ENCODE data around the gene SIK3.

SIK3 gene

GRCh38 chr11:116869610-116870009, 228.6 kb downstream of the SIK3 start:
- DNase-seq (ENCODE audit: low read depth) = no peak

DNA sequence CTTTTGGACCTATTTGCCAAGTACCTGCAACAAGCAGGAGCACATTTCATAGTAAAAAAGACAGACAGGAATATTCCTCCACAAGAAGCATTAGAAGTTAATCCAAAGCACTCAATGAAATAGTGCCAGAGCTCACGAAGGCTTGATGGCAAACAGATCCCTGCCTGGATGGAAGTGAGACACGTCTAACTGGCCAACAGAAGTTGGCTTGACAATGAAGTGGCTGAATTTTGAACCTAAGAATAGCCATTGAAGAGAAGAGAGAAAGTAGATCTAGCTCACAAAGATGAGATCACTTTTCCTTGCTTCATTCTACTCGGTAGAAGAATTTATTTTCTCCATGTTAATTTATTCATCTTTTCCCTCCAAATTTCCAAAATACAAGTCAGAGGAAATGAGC, 230.2 kb downstream of the SIK3 start:
- H3K4me3 ChIP-seq (ENCODE audit: low read depth, low read length) = no peak overlapping the region
- TF ChIP-seq CTCF (conservative IDR thresholded peaks at IDR 0.05; ENCODE audit: low read depth, low read length) = no peak
- DNase-seq (ENCODE audit: low read depth) = no peak

More at GRCh38 chr11:116869610-116870009, 228.6 kb downstream of the SIK3 start:
- H3K4me3 ChIP-seq (ENCODE audit: low read depth, low read length) = no peak overlapping the region
- TF ChIP-seq CTCF (conservative IDR thresholded peaks at IDR 0.05; ENCODE audit: low read depth, low read length) = no peak

DNA sequence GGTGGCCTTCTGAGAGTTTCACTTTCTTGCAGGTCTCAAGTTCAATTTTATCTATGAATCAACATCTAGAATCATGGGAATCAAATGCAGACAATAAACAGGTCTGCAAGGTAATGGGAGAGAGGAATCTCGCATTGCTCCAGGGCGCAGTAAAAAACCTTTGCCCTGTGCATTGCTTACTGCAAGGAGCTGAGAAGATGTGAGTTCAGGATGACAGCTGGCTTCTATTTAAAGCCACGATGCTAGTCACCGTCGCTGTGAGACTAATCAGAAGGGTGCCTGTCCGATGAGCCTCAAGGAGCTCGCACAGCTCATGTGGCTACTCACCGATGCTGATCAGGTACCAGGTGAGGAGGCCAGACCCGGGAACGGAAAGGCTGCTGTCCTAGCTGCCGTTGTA, 230.6 kb downstream of the SIK3 start:
- no peak for TF ChIP-seq CTCF (conservative IDR thresholded peaks at IDR 0.05; ENCODE audit: low read depth, low read length)

GRCh38 chr11:116866804-116867455, 231.3 kb downstream of the SIK3 start:
- TF ChIP-seq CTCF (conservative IDR thresholded peaks at IDR 0.05; ENCODE audit: low read depth, low read length) = no peak
- H3K4me3 ChIP-seq (ENCODE audit: low read depth, low read length) = no peak overlapping the region
- DNase-seq (ENCODE audit: low read depth) = no peak

More for the DNA sequence above, 230.6 kb downstream of the SIK3 start:
- H3K4me3 ChIP-seq (ENCODE audit: low read depth, low read length) = no peak overlapping the region
- DNase-seq (ENCODE audit: low read depth) = no peak

GRCh38 chr11:116865696-116866095, 232.5 kb downstream of the SIK3 start:
- TF ChIP-seq CTCF (conservative IDR thresholded peaks at IDR 0.05; ENCODE audit: low read depth, low read length) = no peak
- peak; percentile 12 for DNase-seq (ENCODE audit: low read depth)

GRCh38 chr11:116864531-116864930, 233.7 kb downstream of the SIK3 start:
- no peak overlapping the region for H3K4me3 ChIP-seq (ENCODE audit: low read depth, low read length)
- DNase-seq (ENCODE audit: low read depth) = peak; percentile 8
- TF ChIP-seq CTCF (conservative IDR thresholded peaks at IDR 0.05; ENCODE audit: low read depth, low read length) = no peak

More at GRCh38 chr11:116865696-116866095, 232.5 kb downstream of the SIK3 start:
- H3K4me3 ChIP-seq (ENCODE audit: low read depth, low read length) = no peak overlapping the region

GRCh38 chr11:116862951-116863350, 235.3 kb downstream of the SIK3 start:
- no peak overlapping the region for H3K4me3 ChIP-seq (ENCODE audit: low read depth, low read length)
- TF ChIP-seq CTCF (conservative IDR thresholded peaks at IDR 0.05; ENCODE audit: low read depth, low read length) = no peak
- no peak for DNase-seq (ENCODE audit: low read depth)
